ENCODE results near the gene PTPRM.

PTPRM gene

GRCh38 chr18:8177330-8178016, 610.4 kb downstream of the PTPRM start:
- H3K4me3 ChIP-seq (replicated peaks in 1 of 2; ENCODE audit: low read depth in 2 of 2, low read length in 2 of 2), result no peak overlapping the region
- DNase-seq (ENCODE audit: low read depth in 2 of 2), result peak; percentile 29 to 38
- TF ChIP-seq CTCF (IDR thresholded peaks at IDR 0.05; ENCODE audit: low read depth, low read length), result no peak

- DNase-seq (ENCODE audit: low read depth in 2 of 2), result no peak
- no peak overlapping the region for H3K4me3 ChIP-seq (replicated peaks in 1 of 2; ENCODE audit: low read depth in 2 of 2, low read length in 2 of 2)
- TF ChIP-seq CTCF (IDR thresholded peaks at IDR 0.05; ENCODE audit: low read depth, low read length), result no peak
Observed at GRCh38 chr18:8186413-8186812, 619.3 kb downstream of the PTPRM start.

GRCh38 chr18:8188184-8188583, 621.1 kb downstream of the PTPRM start:
- no peak for TF ChIP-seq CTCF (IDR thresholded peaks at IDR 0.05; ENCODE audit: low read depth, low read length)

GRCh38 chr18:8190980-8191379, 623.9 kb downstream of the PTPRM start:
- DNase-seq (ENCODE audit: low read depth in 2 of 2), result no peak
- no peak overlapping the region for H3K4me3 ChIP-seq (replicated peaks in 1 of 2; ENCODE audit: low read depth in 2 of 2, low read length in 2 of 2)
- TF ChIP-seq CTCF (IDR thresholded peaks at IDR 0.05; ENCODE audit: low read depth, low read length), result no peak

More at GRCh38 chr18:8188184-8188583, 621.1 kb downstream of the PTPRM start:
- peak; percentile 32 to 93 for DNase-seq (ENCODE audit: low read depth in 2 of 2)
- H3K4me3 ChIP-seq (replicated peaks in 1 of 2; ENCODE audit: low read depth in 2 of 2, low read length in 2 of 2), result no peak overlapping the region

- no peak for DNase-seq (ENCODE audit: low read depth in 2 of 2)
- TF ChIP-seq CTCF (IDR thresholded peaks at IDR 0.05; ENCODE audit: low read depth, low read length), result no peak
- H3K4me3 ChIP-seq (replicated peaks in 1 of 2; ENCODE audit: low read depth in 2 of 2, low read length in 2 of 2), result no peak overlapping the region
Observed at GRCh38 chr18:8194431-8194830, 627.3 kb downstream of the PTPRM start.

GRCh38 chr18:8196238-8196637, 629.1 kb downstream of the PTPRM start:
- TF ChIP-seq CTCF (IDR thresholded peaks at IDR 0.05; ENCODE audit: low read depth, low read length), result no peak
- no peak overlapping the region for H3K4me3 ChIP-seq (replicated peaks in 1 of 2; ENCODE audit: low read depth in 2 of 2, low read length in 2 of 2)
- no peak for DNase-seq (ENCODE audit: low read depth in 2 of 2)

GRCh38 chr18:8197499-8197898, 630.4 kb downstream of the PTPRM start:
- no peak for TF ChIP-seq CTCF (IDR thresholded peaks at IDR 0.05; ENCODE audit: low read depth, low read length)
- H3K4me3 ChIP-seq (replicated peaks in 1 of 2; ENCODE audit: low read depth in 2 of 2, low read length in 2 of 2), result no peak overlapping the region
- DNase-seq (ENCODE audit: low read depth in 2 of 2), result no peak
